Activated CD4-positive, alpha-beta T cell treated with anti-CD3 and anti-CD28 coated beads, Interleukin-2, amount 50 U/mL, for 1 hour (primary cell): ENCODE data around the gene PNPLA7.

Experiments
- DNase-seq: peaks from one replicate; pipeline ENCODE4 v3.0.0-alpha.2; 2020

PNPLA7 gene

GRCh38 chr9:137432687-137433348 lies 117.4 kb downstream of the PNPLA7 start:
- DNase-seq, result no peak

GRCh38 chr9:137431416-137431931 lies 118.7 kb downstream of the PNPLA7 start:
- DNase-seq, result no peak

- no peak for DNase-seq
Measured at GRCh38 chr9:137430723-137431415, 119.3 kb downstream of the PNPLA7 start.

- DNase-seq, result no peak
Measured at GRCh38 chr9:137429974-137430722, 120.1 kb downstream of the PNPLA7 start.

- no peak for DNase-seq
Measured at GRCh38 chr9:137429546-137429890, 120.7 kb downstream of the PNPLA7 start.

- no peak for DNase-seq
Measured at GRCh38 chr9:137428841-137429545, 121.2 kb downstream of the PNPLA7 start.

- no peak for DNase-seq
Measured at GRCh38 chr9:137428311-137428630, 121.9 kb downstream of the PNPLA7 start.

GRCh38 chr9:137427454-137428310 lies 122.5 kb downstream of the PNPLA7 start:
- DNase-seq, result no peak

- DNase-seq, result no peak
Measured at GRCh38 chr9:137426018-137426681, 124.1 kb downstream of the PNPLA7 start.

- DNase-seq, result no peak
Measured at GRCh38 chr9:137423514-137424291, 126.5 kb downstream of the PNPLA7 start.

- DNase-seq, result peak; percentile 96
Measured at GRCh38 chr9:137422604-137423513, 127.3 kb downstream of the PNPLA7 start, which contains the start of the genes EXD3 and NOXA1. Gene EXD3, minus strand, starts transcription at chr9:137423162. Its CDS starts 27,805 bp downstream, at chr9:137395357. Gene NOXA1, plus strand, starts transcription at chr9:137423393. Its CDS starts 137 bp downstream, at chr9:137423530.

GRCh38 chr9:137421838-137422603 lies 128.2 kb downstream of the PNPLA7 start:
- DNase-seq, result no peak

GRCh38 chr9:137417161-137418021 lies 132.8 kb downstream of the PNPLA7 start:
- no peak for DNase-seq

GRCh38 chr9:137416563-137417151 lies 133.5 kb downstream of the PNPLA7 start:
- DNase-seq, result no peak

GRCh38 chr9:137416006-137416562 lies 134.1 kb downstream of the PNPLA7 start:
- DNase-seq, result no peak

- no peak for DNase-seq
Measured at GRCh38 chr9:137415451-137415850, 134.8 kb downstream of the PNPLA7 start.

GRCh38 chr9:137412431-137412830 lies 137.8 kb downstream of the PNPLA7 start:
- no peak for DNase-seq
